Body of pancreas (tissue), 4 donors: Measurements from ENCODE around the gene CYP2D6.

Experiments
- CTCF ChIP-seq, 7 experiments: fragments of 450-650 bp in 4 of 7; fragments of 200-600 bp in 3 of 7; sonication (generic) in 3 of 7; IDR thresholded peaks; one replicate each; pipeline ENCODE4 v1.5.1; 2016 to 2019; ENCODE audit warnings: antibody characterized with exemption in 7 of 7
- POLR2A ChIP-seq, 3 donors: fragments of 450-650 bp; IDR thresholded peaks; one replicate each; pipeline ENCODE4 v1.6.1; 2016; ENCODE audit warnings: antibody characterized with exemption in 3 of 3, mild to moderate bottlenecking in 2 of 3

- no peak for TF ChIP-seq CTCF (IDR thresholded peaks at IDR 0.05)
- no peak for TF ChIP-seq POLR2A (IDR thresholded peaks at IDR 0.05)
Observed at GRCh38 chr22:42156121-42156520, 25.5 kb upstream of the CYP2D6 start.
